NCI-H446 treated with DMSO at 0.1 percent for 48 hours (cell line): ENCODE measurements around the gene MAD1L1.

Experiments used
- DNase-seq: peaks from one replicate; lab custom pipeline; 2025; lab: John Stamatoyannopoulos, UW

The MAD1L1 gene

DNA sequence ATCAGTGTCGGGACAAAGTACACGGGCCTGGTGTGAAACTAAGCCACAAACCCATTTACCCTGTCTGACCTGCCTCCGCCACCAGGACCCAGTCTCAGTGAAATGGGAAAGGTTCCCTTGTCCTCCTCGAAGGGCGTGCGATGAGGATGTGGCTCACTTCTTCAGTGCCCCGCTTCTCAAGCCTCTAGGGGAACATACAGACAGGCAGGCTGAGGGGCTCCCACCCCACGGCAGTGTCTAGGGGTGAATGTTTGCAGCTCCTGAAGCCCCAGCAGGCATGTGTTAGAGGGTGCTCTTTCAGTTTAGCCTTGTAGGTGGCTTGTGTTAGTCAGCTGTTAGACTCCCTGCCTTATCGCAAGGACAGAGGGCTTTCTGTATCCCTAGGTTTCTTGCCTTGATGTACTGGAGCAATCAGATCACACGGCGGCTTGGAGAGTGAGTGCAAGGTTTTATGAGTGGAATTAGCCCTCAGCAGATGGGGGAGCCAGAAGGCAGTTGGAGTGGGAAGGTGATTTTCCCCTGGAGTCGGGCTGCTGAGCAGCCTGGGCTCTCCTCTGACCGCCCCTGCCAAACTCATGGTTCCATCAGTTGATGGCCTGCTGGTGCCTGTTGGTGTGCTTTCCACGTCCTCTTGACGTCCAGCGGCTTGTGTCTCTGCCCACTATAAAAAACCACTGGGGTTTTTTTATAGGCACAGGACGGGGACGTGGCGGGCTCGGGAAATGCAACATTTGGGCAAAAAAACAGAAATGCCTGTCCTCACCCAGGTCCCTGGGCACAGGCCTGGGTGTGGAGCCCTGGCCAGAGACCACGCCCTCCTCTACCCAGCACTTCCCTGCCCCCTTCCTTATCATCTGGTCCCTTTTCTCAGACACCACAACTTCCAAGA, 10.0 kb upstream of the MAD1L1 start:
- DNase-seq, result peak; percentile 14

DNA sequence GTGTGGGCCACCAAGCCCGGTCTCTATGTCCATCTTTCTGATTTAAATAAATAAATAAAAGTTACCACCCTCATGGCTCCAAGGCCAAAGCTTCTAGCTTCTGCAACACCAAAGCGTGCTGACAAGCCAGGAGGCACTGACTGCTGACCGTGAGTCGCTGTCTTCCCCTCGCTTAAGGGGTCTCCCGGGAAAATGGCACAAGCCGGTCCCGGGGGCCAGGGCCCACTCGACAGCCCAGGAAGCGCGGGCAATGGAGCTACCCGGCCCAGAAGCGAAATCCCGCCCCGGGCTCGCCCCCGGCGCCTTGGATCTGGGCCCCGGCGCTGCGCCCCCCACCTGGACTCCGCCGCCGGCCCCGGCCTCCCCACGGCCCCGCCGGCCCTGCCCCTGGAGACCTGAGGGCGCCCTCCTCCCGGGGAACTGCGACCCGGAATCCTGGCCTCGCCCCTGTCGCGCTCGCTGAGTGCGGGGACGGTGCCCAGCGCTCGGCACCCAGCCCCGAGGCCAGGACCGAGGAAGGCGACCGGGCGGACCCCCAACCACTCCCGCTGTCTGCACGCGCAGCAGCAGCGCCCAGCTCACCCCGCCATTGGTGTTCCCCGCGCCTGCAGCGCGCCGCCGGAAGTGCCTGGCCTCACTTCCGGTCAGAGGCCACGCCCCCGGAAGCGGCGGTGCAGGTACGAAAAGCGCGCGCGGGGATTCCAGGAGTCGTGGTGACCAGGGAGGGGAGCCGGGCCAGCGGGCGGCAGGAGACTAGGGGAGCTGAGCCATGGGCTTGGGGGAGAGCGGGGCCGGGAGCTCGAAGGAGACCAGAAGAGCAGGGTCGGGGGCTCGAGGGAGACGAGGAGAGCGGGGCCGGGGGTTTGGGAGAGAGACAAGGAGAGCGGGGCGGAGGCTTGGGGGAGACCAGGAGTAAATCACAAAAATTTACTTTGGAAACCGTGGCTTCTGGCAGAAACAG, 9.1 kb upstream of the MAD1L1 start, which contains the start of the genes MRM2 and NUDT1:
Gene MRM2, minus strand, starts transcription at position 626 of the 961 bp plus-strand sequence. Its CDS starts 36 bp downstream, at position 590.
Gene NUDT1, plus strand, starts transcription at position 647 of the 961 bp plus-strand sequence. CDS start 2,349 bp downstream, outside the sequence.
- peak; percentile 56 for DNase-seq

DNA sequence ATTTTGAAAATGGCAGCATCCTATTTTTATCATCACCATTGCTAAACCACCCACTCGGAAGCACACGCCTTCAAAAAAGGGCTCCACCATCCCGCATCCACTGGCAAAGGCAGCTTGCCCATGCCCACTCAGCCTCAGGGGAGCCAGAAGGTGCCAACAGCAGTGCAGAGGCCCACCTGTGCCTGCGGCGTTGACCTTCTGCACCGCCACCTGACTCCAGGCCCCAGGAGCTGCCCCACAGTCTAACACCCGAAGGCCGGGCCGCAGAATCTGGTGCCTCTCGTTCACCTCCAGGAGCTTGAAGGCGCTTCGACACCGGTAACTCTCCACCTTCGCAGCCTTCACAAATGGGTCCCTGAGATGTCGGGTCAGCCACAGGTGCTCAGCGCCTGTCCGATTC, 6.5 kb upstream of the MAD1L1 start:
- no peak for DNase-seq

DNA sequence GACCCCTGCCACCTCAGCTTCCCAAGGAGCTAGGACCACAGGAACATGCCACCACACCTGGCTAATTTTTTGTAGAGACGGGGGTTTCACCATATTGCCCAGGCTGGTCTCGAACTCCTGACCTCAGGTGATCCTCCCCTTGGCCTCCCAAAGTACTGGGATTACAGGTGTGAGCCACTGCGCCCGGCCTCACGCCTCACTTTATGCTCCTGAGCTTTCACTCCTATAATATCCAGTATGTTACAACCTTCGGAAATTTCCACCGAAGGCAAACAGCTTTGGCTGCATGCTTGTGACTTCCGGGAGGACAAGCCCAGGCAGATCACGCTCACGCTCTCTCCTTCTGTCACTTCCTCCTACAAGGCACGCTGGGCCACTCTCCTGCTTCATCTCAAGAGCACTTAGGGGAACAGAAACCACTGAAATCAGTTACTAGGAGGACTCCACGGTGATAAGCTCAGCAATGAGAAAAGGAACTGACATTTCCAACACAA, 4.4 kb upstream of the MAD1L1 start:
- no peak for DNase-seq

DNA sequence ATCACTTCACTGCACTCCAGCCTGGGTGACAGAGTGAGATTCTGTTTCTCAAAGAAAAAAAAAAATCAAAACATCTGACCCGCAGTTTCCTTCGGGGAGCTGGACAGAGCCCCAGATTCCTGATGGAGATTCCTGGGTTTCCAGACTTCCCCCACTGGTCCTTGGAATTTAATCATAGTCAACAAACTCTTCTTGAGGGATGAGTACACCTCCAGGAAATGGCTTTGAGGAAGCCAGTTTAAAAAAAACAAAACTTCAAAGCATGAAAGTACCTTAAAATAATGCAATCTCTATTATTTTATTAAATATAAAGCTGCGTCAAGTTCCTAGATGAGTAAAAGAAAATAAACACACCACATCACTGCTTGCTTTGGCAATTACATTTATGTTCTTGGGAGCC, 1.2 kb upstream of the MAD1L1 start:
- DNase-seq, result no peak

DNA sequence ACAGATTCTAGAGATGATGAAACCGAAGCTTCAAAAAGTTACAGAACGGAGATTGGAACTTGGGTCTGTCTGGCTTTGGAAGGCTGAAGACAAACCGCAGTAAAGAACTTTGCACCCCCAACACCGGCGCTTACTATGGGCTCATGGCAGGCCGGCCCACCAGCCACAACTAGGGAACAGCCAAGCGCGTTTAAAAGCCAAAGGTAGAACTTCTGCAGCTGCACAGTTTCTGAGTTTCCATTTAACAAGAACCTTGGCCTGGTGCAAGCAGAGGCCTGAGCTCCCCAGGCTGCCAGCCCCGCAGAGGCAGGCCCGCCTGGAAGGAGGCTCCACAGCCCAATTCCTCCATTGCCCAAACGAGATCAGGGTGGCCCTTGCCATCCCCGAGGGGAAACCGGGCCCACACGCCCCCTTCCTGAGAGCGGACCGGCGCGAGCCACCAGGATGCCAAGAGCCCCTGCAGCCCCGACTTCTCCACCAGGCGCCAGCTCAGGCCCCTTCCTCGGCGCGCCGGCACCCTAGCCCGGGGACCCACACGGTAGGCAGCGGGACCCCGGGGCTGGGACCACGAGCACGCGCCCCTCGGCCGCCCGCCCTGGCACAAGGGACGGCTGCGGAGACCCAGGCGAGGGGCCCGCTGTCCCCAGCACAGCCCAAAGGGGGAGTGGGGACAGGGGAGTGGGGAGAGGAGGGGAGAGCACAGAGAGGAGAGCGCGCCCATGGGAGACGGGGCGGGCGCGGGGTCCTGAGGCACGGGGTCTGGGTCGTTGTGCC, 566 bp downstream of the MAD1L1 start:
- no peak for DNase-seq

DNA sequence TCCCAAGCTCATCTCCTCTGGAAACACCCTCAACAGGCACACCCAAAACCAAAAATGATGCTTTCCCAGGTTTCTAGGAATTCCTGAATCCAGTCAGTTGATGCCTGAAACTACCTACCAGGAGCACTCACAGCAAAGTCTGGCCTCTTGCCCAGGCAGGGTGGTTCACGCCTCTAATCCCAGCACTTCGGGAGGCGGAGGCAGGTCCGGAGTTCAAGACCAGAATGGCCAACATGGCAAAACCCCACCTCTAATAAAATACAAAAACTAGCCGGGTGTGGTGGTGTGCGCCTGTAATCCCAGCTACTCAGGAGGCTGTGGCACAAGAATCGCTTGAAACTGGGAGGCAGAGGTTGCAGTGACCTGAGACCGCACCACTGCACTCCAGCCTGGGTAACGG, 1.9 kb downstream of the MAD1L1 start:
- DNase-seq, result no peak

DNA sequence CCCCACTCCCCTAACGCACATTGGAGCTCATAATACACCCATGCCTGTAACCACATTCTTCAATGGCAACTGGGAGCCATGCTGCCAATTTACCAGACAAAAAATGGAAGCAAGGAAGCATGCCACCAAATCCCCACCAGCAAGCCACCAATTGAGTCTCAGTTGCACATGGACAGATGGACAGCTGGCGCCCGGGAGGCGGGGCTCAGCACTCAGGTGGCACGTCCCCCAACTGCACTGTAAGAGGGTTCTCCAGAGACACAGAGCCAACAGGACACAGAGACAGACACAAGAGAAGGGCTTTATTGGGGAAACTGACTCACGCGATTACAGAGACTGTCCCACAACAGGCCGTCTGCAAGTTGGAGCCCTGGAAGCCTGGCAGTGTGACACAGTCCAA, 2.5 kb downstream of the MAD1L1 start:
- DNase-seq, result no peak

DNA sequence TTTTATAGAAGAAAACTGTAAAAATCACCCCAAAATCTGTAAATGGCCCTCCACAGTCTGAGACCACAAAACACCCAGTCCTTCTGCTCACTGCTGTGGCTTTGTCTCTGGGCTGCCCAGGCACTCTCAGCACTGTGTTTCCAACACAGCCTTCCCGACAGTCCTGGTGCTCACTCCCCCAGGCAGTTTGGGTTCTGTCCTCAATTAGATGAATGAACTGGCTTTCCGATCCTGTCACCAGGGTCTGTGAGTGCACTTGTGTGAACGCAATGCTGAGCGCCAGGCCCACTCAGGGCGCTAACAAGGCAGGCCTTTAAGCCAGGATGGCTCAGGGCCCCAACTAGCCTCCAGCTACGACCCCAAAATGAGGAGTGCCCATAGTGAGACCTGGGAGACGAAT, 3.3 kb downstream of the MAD1L1 start:
- DNase-seq, result no peak

DNA sequence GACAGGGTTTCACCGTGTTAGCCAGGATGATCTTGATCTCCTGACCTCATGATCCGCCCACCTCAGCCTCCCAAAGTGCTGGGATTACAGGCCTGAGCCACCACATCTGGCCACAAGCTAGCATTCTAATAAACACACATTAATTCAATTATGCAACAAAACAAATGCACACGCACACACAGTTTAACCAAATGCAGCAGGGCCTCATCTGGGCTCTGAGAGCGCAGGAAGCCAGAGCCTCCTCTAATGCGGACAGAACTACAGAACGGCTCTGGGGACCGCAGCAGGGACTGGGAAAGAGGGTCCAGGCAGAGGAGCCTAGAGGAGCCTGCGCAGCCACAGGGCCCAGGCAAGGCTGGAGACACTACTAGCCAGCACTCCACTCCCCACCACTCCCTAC, 3.8 kb downstream of the MAD1L1 start:
- no peak for DNase-seq

DNA sequence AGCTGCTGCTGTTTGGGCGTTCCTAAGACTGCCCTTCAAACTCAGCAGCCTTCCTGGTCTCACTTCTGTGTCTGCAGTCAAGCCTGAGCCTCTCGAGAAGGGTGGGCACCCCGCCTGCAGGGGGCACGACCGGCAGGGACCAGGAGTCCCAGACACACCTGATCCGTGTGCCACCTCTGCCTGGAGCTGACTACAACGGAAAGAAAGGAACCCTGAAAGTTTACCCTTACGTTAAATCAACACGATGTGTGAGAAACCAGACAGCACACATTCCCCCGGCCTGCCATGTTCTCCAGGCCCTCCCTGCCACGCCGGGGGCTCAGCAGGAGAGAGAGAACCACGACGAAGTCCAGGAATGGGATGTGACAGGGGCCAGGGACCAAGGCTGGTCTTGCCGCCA, 5.0 kb downstream of the MAD1L1 start:
- DNase-seq, result no peak

DNA sequence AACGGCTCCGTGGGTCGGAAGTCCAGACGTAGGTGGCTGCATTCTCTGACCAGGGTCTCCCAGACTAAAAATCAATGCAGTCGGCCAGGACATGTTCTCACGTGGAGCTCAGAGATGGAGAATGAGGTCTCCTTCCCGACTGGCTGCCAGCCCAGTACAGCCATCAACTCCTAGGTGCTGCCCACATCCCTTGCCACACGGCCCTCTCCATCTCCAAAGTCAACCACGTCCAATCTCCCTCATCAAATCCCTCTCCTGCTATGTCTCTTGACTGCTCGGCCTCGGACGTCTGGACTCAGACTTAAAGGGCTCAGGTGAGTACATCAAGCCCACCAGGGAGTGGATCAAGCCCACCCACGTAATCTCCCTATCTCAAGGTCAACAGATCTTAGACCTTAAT, 6.9 kb downstream of the MAD1L1 start:
- no peak for DNase-seq

DNA sequence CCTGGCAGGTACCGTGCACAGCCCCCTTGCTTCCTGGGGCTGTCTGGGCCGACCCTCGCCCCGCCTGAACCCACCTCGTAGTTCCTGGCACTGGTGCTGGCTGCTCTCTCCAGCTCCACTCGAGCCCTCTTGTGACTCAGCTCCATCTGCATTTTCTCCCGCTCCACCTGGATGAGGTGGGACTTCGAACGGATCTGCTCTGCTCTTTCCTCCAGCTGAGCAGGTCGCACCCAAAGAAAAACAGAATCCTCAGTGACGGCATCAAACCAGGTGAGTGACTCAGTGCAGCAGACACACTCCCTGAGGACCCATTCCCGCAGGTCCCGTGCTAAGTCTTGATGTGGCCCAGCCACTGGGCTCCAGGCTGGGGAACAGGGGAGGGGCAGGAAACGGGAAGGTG, 7.4 kb downstream of the MAD1L1 start:
- DNase-seq, result no peak

DNA sequence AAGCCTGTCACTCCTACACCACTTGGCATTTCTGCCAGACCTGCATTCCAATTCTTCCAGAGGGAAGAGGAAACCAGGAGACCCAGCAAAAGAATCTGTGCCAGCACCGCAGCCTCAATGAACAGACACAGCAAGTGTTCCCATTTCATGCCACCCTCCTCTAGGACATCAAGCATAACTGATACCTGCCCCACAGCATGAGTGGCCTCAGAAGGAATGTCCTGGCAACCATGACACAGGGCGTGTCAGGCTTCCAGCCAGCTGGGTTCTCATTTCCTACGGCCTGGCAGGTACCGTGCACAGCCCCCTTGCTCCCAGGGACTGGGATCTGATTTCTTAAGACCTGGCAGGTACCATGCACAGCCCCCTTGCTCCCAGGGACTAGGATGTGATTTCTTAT, 7.8 kb downstream of the MAD1L1 start:
- DNase-seq, result no peak

DNA sequence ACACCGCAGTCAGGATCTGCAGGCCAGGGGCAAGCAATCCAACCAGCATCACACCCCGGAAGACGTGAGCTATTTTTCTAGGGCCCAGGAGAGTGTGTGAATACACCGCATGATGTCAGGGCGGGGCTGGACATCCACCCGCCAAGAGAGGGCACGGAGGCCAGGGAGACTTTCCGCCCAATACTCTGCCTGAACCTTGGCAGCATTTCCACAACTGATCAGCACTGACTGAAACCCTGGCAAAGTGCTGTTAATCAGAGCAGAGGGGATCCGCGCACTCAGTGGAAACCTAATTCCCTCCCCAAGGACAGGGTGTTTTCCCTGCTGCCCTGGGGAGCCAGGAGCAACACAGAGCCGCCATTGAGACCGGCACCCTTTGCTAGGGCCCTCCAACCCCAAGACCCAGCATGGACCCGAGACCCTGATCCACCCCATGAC, 8.2 kb downstream of the MAD1L1 start:
- DNase-seq, result no peak

DNA sequence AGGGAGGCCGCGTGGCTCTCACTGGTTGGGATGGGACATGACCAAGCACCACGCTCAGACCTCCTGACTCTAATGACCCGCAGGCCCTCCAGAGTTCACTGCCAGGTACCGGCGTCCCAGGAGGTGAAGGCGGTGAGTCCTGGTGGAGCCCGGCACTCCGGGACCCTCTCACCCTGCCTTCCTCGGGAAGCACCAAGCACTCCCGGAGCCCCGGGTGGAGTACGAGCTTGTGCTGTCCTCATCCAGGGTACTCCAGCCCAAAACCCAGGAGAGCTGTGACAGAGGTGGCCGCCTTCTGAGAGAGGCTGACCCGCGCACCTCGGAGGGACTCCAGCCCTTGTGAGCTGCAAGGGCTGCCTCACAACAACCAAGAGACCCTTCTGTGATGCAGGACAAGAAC, 9.4 kb downstream of the MAD1L1 start:
- DNase-seq, result no peak

DNA sequence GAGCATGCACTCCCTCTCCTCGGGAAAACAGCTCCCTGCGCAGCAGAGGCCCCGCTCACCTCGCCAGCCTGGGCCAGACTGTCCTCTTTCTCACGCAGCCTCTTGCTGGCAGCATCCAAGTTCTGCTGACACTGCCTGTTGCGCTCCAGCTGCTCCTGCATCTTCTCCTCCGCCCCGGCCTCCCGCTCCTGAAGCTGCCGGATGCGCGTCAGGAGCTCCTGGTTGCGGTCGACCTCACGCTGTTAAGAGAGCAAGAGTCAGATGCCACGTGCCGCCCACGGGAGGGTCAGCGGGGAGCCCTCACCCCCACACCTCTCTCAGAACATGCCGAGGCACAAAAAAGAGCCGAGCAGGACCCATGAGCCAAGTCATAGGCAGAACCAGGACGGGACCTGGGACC, 10.2 kb downstream of the MAD1L1 start:
- no peak for DNase-seq

DNA sequence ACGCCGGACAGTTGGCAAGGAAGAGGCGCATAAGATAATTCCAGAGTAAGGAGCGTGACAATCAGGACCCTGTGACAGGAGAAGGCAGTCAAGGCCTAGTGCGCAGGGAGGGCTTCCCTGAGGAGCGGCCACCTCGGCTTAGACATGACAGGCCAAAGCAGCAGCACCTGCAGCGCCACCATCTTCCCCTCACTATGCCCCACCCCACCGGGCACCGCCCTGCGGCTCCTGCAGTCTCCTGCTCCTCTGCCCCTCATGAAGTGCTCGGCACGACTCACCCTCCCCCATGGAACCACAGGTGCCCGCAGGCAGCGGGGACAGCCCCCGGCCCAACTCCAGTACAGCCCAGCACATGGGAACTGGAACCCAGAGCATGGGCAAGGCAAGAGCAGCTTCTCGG, 11.8 kb downstream of the MAD1L1 start:
- DNase-seq, result no peak

DNA sequence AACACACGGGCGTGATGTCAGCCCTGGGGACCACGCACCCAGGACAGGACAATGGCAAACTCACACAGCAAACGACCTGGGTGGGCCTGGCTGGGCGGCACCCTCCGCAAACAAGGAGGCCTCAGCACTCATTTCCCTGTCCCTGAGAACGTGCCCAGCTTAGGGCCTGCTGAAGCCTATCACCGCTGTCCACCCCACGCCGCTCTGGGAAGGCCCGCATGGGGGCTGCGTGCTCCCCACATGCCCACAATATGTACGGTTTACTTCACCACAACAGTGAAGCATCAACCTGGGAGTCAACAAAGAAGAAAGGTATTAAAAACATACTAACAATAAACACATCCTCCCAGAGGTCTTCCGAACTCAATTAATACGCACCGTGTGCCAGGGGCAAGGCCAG, 12.2 kb downstream of the MAD1L1 start:
- no peak for DNase-seq

DNA sequence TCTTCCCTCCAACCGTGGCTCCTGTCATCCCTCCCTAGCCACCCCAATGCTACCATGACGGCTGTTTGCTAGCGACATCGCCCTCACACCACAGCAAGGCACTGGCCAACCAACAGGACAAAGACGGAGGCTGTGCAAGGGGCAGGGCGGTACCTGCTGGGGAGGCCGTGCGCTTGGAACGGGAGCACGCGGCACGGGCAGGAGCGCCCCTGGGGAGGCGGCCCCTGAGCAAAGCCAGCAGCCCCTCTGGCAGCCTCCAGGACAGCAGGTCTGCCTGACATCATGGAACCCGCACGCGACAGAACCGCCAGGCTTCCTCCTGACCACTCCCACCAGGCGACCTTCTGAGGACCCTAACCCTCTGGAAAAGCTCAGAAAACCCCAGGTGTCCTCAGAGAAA, 12.7 kb downstream of the MAD1L1 start:
- no peak for DNase-seq

DNA sequence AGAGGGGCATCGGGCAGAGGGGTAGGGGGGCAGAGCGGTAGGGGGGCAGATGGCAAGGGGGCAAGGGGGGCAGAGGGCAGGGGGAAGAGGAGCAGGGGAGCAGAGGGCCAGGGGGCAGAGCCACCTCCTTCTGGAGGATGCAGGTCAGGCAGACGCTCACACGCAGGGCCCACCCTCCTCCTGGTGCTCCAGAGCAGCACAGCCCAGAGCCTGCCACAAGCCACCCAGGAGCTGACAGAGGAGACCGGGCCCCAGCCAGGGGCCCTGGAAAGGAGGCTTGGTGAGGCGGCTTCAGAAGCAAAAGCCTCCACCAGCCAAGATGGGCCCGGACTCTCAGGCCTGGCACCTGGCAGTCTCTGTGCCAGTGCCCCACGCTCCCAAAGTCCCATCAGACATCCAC, 13.1 kb downstream of the MAD1L1 start:
- DNase-seq, result no peak

DNA sequence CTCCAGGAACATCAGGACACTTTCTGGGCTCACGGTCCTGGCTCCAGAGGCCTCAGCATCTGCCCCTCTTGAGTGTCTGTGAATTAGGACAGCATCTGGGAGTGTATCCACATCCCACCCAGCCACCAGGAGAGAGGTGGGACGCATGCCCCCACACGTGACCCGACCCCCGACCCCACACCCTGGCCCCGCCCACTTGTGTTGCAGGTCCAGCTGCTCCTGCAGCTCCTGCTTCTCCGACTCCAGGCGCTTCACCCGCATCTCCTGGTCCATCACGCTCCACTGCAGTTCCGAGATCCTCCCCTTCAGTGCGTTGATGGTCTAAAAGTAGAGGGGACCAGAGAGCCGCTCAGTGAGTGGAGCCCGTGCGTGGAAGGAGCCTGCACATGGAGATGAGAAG, 13.6 kb downstream of the MAD1L1 start:
- no peak for DNase-seq
